Neural cell (in vitro differentiated cells): ENCODE data around the gene MYADML2. TPM values are rescaled to one million over a fixed set of nuclear protein-coding genes. Genes with fewer than 3 reads are reported as not detected.

Experiments
- H2AFZ ChIP-seq: fragments of 200-600, 300-800 bp; sonication (generic), shearing (Covaris generic); 2 replicates; pipeline ENCODE4 v1.6.0; 2014; ENCODE audit warnings: low read depth, mild to moderate bottlenecking, antibody characterized with exemption, low read length, moderate library complexity
- H3F3A ChIP-seq: fragments of 200-600 bp; shearing (Covaris generic); 2 replicates; pipeline ENCODE4 v1.6.1; 2016; ENCODE audit warnings: mild to moderate bottlenecking, moderate library complexity, mixed read lengths, antibody characterized with exemption, low read length; ENCODE audit not compliant: insufficient read depth, poor library complexity, severe bottlenecking
- H3K27ac ChIP-seq: fragments of 200-600, 300-800 bp; sonication (generic), shearing (Covaris generic); 2 replicates; pipeline ENCODE4 v1.5.1; 2014; ENCODE audit warnings: mild to moderate bottlenecking, low read length, moderate library complexity
- H3K27me3 ChIP-seq: fragments of 300-800, 200-600 bp; sonication (generic), shearing (Covaris generic); 2 replicates; pipeline ENCODE4 v1.6.0; 2014; ENCODE audit warnings: mild to moderate bottlenecking, low read depth, low read length, moderate library complexity; ENCODE audit not compliant: insufficient read depth
- H3K36me3 ChIP-seq: fragments of 300-800, 200-600 bp; sonication (generic), shearing (Covaris generic); 2 replicates; pipeline ENCODE4 v1.5.1; 2014; ENCODE audit warnings: mild to moderate bottlenecking, antibody characterized with exemption, low read length, moderate library complexity; ENCODE audit not compliant: insufficient read depth
- H3K4me2 ChIP-seq: fragments of 300-800, 200-600 bp; sonication (generic), shearing (Covaris generic); 2 replicates; pipeline ENCODE4 v1.6.0; 2014; ENCODE audit warnings: mild to moderate bottlenecking, low read length
- H3K4me3 ChIP-seq: fragments of 300-800, 200-600 bp; sonication (generic), shearing (Covaris generic); 2 replicates; pipeline ENCODE4 v1.5.1; 2014; ENCODE audit warnings: mild to moderate bottlenecking, low read length, moderate library complexity
- H3K79me2 ChIP-seq: fragments of 200-600 bp; shearing (Covaris generic); replicated peaks from 2 replicates; pipeline ENCODE4 v1.6.0; 2014; ENCODE audit warnings: mild to moderate bottlenecking, low read length, moderate library complexity; ENCODE audit not compliant: insufficient read depth
- H3K9ac ChIP-seq: fragments of 300-800, 200-600 bp; sonication (generic), shearing (Covaris generic); 2 replicates; pipeline ENCODE4 v1.6.1; 2016; ENCODE audit warnings: mild to moderate bottlenecking, low read length, mixed read lengths
- H3K9me2 ChIP-seq: fragments of 200-600 bp; shearing (Covaris generic); 2 replicates; pipeline ENCODE4 v1.6.1; 2016; ENCODE audit warnings: mild to moderate bottlenecking, low read length, mixed read lengths; ENCODE audit not compliant: insufficient read depth
- H3K9me3 ChIP-seq: fragments of 200-600, 300-800 bp; sonication (generic), shearing (Covaris generic); 2 replicates; pipeline ENCODE4 v1.6.1; 2016; ENCODE audit warnings: mild to moderate bottlenecking, mixed run types, low read length, moderate library complexity, mixed read lengths
- H4K20me1 ChIP-seq: fragments of 200-600 bp; shearing (Covaris generic); 2 replicates; pipeline ENCODE4 v1.6.1; 2016; ENCODE audit warnings: mild to moderate bottlenecking, mixed run types; ENCODE audit not compliant: insufficient read depth
- CTCF ChIP-seq: fragments of 450-650 bp; IDR thresholded peaks from 2 replicates; pipeline ENCODE4 v1.5.1; 2014; ENCODE audit warnings: antibody characterized with exemption, mild to moderate bottlenecking, moderate library complexity; ENCODE audit not compliant: poor library complexity, severe bottlenecking
- EP300 ChIP-seq: fragments of 450-650 bp; conservative IDR thresholded peaks from 2 replicates; pipeline ENCODE4 v1.6.1; 2014; ENCODE audit warnings: antibody characterized with exemption, mild to moderate bottlenecking, moderate library complexity; ENCODE audit not compliant: poor library complexity, severe bottlenecking
- EZH2 ChIP-seq: fragments of 200-600, 300-800 bp; shearing (Covaris generic), sonication (generic); IDR thresholded peaks from 2 replicates; pipeline ENCODE4 v1.6.1; 2014; ENCODE audit warnings: antibody characterized with exemption, low read length, borderline replicate concordance, mild to moderate bottlenecking; ENCODE audit not compliant: insufficient read depth, poor library complexity, severe bottlenecking
- MXI1 ChIP-seq: fragments of 450-650 bp; conservative IDR thresholded peaks from 2 replicates; pipeline ENCODE4 v1.6.1; 2014; ENCODE audit warnings: antibody characterized with exemption, mild to moderate bottlenecking; ENCODE audit not compliant: poor library complexity, severe bottlenecking
- POLR2AphosphoS5 ChIP-seq: IDR thresholded peaks from 2 replicates; pipeline ENCODE4 v1.6.1; 2012
- RAD21 ChIP-seq: fragments of 450-650 bp; conservative IDR thresholded peaks from 2 replicates; pipeline ENCODE4 v1.6.1; 2014; ENCODE audit warnings: antibody characterized with exemption, mild to moderate bottlenecking, moderate library complexity
- SMC3 ChIP-seq: fragments of 450-650 bp; conservative IDR thresholded peaks from 2 replicates; pipeline ENCODE4 v1.6.1; 2014; ENCODE audit warnings: antibody characterized with exemption, mild to moderate bottlenecking, moderate library complexity; ENCODE audit not compliant: poor library complexity
- TAF1 ChIP-seq: IDR thresholded peaks from 2 replicates; pipeline ENCODE4 v1.6.1; 2012; ENCODE audit warnings: low read depth
- polyA plus RNA-seq: library from polyadenylated mRNA; depleted of rRNA; stranded (reverse); fragments of >200 nt; gene quantifications from 2 replicates; pipeline ENCODE4 v1.2.3, GENCODE V29; 2014
- TF ChIP-seq, protein P1 (sequence below): IDR thresholded peaks from 2 replicates; pipeline ENCODE4 v1.6.1; 2012; ENCODE audit warnings: borderline replicate concordance

MYADML2 gene
- polyA plus RNA-seq, 1 donor from 2014 or later = 1.1 TPM

- Histone ChIP-seq H3K4me3 (peak overlapping the region; percentile 66), H3K27me3 (no peaks in the 10 kb centered on the region), H3K27ac (no peak overlapping the region), H3K9me2 (no peaks in the 10 kb centered on the region), H3K36me3 (no peaks in the 10 kb centered on the region), H4K20me1 (no peaks in the 10 kb centered on the region), H3K4me2 (peak overlapping the region; percentile 14), H3K9ac (peak overlapping the region; percentile 54), H3K9me3 (no peaks in the 10 kb centered on the region), H3K79me2 (peaks cover 23% of the 10 kb centered on the region), H3F3A (no peaks in the 10 kb centered on the region), H2AFZ (no peak overlapping the region)
- TF ChIP-seq RAD21 (no peak), CTCF (no peak), EP300 (no peak), EZH2 (no peak), MXI1 (no peak), TAF1 (no peak), SMC3 (no peak), POLR2AphosphoS5 (no peak)
- TF ChIP-seq, protein P1, sequence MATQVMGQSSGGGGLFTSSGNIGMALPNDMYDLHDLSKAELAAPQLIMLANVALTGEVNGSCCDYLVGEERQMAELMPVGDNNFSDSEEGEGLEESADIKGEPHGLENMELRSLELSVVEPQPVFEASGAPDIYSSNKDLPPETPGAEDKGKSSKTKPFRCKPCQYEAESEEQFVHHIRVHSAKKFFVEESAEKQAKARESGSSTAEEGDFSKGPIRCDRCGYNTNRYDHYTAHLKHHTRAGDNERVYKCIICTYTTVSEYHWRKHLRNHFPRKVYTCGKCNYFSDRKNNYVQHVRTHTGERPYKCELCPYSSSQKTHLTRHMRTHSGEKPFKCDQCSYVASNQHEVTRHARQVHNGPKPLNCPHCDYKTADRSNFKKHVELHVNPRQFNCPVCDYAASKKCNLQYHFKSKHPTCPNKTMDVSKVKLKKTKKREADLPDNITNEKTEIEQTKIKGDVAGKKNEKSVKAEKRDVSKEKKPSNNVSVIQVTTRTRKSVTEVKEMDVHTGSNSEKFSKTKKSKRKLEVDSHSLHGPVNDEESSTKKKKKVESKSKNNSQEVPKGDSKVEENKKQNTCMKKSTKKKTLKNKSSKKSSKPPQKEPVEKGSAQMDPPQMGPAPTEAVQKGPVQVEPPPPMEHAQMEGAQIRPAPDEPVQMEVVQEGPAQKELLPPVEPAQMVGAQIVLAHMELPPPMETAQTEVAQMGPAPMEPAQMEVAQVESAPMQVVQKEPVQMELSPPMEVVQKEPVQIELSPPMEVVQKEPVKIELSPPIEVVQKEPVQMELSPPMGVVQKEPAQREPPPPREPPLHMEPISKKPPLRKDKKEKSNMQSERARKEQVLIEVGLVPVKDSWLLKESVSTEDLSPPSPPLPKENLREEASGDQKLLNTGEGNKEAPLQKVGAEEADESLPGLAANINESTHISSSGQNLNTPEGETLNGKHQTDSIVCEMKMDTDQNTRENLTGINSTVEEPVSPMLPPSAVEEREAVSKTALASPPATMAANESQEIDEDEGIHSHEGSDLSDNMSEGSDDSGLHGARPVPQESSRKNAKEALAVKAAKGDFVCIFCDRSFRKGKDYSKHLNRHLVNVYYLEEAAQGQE = no peak
Measured at GRCh38 chr17:81928544-81929252, 18.3 kb downstream of the MYADML2 start.

DNA sequence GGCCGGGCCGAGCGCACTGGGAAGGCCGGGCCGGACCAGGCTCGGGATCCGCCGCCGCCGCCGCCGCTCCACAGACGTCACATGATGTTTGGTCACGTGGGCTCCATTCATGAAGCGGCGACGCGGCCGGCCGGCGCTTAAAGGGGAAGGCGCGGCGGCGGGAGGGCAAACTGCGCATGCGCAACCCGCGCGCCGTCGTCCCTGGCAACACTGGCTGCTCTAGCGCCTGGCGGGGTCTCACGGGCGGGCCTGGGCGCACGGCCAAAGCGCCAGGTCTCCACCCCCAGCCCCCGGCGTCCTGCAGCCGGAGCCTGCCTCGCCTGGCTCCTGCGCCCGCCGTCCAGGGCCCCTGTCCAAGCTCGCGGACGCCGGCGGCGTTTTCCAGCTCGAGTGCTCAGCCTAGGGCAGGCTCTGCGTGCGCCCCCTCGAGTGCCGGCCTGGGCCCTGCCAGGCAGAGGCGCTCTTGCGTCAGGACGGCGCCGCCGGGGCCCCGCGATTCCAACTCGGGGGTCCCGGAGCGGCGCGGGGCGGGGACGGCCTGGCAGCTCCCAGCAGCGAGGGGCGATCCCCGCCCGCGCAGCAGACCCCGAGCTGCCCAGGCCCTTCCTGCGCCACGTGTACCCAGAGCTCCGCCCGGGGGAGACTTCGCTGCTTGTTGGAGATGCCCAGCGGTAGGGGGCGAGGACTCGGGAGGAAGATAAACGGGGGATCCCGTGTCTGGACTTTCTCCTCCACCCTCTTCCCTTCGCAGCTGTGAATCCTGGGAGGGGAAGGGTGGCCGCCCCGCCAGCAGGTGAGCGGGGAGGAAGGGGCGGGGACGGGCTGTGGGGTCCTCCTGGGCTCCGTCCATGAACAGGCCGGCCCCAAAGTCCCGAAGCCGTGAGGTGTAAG is 19.1 kb downstream of the MYADML2 start, which contains the start of gene MAFG:
Gene MAFG (minus strand): TSS at position 83 of the 891 bp plus-strand sequence. CDS start 4,550 bp downstream, outside the sequence.
- H3K9me3 ChIP-seq = no peaks in the 10 kb centered on the region
- H3K79me2 ChIP-seq = peaks cover 23% of the 10 kb centered on the region
- H3F3A ChIP-seq = no peaks in the 10 kb centered on the region
- H3K36me3 ChIP-seq = no peaks in the 10 kb centered on the region
- no peaks in the 10 kb centered on the region for H3K9me2 ChIP-seq
- H3K27ac ChIP-seq = no peak within 1 kb of the TSS
- H2AFZ ChIP-seq = no peak within 1 kb of the TSS
- peak within 1 kb of the TSS; percentile 72 for H3K4me3 ChIP-seq
- peak within 1 kb of the TSS; percentile 73 for H3K4me2 ChIP-seq
- TF ChIP-seq, protein P1 = no peak
- TF ChIP-seq SMC3 (peak; percentile 73), CTCF (peak; percentile 94), POLR2AphosphoS5 (peak; percentile 83), EZH2 (no peak), RAD21 (peak; percentile 67), MXI1 (peak; percentile 91)
- no peaks in the 10 kb centered on the region for H4K20me1 ChIP-seq
- no peaks in the 10 kb centered on the region for H3K27me3 ChIP-seq
- peak within 1 kb of the TSS; percentile 68 for H3K9ac ChIP-seq
